LNCAP (cell line): ENCODE measurements around the gene TNRC18.

Experiments used
- CTCF ChIP-seq: fragments of 450-650 bp; IDR thresholded peaks from 2 replicates; pipeline ENCODE4 v1.5.1; 2017; ENCODE audit warnings: mild to moderate bottlenecking

TNRC18 gene

GRCh38 chr7:5397736-5398135, 25.9 kb downstream of the TNRC18 start:
- no peak for TF ChIP-seq CTCF

- TF ChIP-seq CTCF, result no peak
Measured at GRCh38 chr7:5396999-5397663, 26.5 kb downstream of the TNRC18 start.

DNA sequence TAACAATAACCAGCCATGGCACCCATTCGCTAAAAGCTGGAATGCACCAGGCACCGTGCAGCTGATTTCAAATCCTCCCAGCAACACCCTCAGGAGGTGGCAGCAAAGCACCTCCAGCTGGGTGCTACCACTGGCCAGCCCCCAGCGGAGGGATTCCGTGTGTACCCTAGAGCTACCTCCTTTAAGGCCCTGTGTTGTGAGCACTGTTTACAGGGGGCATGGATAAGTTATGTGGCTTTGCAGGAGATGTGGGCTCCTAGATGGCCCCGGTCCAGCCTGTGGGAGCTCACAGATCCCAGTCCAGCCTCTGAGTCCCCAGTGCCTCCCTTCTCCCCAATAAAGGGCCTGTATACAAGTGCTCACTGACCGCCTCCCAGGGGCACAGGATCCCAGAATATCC, 27.1 kb downstream of the TNRC18 start:
- TF ChIP-seq CTCF, result no peak

- no peak for TF ChIP-seq CTCF
Measured at GRCh38 chr7:5395246-5395645, 28.4 kb downstream of the TNRC18 start.

DNA sequence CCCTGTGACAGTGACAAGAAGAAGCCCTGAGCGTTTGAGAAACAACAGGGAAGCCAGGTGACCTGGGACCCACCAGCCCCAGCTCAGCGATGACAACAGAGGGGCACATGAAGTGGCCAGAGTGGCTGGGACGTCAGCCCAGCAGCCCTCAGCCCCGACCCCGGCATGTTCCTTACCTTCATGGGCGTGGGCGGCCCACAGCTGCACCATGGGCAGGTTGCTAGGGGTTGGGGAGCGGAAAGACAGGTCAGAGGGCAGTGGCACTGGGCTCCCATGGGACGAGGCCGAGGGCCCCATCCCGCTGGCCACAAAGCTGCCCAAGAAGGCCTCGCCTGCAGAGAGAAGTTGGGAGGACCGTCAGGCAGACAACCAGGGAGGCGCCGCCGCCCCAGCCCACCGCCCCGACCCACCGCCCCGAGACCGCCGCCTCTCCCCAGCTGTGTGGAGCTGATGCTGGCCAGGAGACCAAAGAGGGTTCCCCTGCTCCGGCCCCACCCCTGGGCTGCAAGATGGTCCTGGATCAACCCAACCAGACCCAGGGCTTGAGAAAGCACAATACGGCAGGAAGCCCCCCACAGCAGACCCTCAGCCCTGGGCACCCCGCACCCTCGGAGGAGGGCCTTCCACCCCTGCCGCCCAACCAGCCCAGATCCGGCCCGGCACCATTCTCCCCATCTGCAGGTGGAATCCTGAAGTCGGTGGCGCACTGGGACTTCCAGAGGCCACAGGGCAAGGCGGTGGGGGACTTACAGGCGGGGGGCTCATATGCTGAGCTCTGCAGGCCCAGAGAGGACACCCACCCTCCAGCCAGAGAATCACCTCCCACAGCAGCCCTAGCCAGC, 29.1 kb downstream of the TNRC18 start:
- TF ChIP-seq CTCF, result no peak

GRCh38 chr7:5393748-5394147, 29.9 kb downstream of the TNRC18 start:
- no peak for TF ChIP-seq CTCF

DNA sequence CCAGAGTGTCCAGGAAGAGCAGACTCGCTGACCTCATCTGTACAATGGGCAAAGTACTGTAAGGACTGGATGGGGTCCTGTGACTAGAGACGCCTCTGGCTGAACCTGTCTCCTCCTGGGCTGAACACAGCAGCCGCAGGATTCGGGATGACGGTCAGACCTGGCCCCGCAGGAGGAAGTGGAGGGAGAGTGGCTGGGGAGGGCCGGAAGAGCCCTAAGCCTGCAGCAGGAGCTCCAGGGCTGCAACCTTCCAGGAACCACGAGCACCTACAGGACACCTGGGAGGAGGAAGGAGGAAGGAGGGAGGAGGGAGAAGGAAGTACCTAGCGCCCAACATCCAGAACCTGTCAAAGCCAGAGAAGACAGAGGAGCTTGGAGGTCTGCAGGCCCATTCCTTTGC, 30.3 kb downstream of the TNRC18 start:
- no peak for TF ChIP-seq CTCF
